Measurements from ENCODE around the gene SLC15A2.

SLC15A2 gene

GRCh38 chr3:121870717-121871116 lies 23.5 kb upstream of the SLC15A2 start:
- TF ChIP-seq CTCF (IDR thresholded peaks at IDR 0.05; ENCODE audit: extremely low read depth, missing control alignments) = no peak
- no peak for DNase-seq (ENCODE audit: low spot score)

- DNase-seq (ENCODE audit: low spot score) = no peak
- TF ChIP-seq CTCF (IDR thresholded peaks at IDR 0.05; ENCODE audit: extremely low read depth, missing control alignments) = no peak
Observed at GRCh38 chr3:121871430-121871829, 22.8 kb upstream of the SLC15A2 start.

- TF ChIP-seq CTCF (IDR thresholded peaks at IDR 0.05; ENCODE audit: extremely low read depth, missing control alignments) = no peak
- no peak for DNase-seq (ENCODE audit: low spot score)
Observed at GRCh38 chr3:121878411-121878810, 15.8 kb upstream of the SLC15A2 start.

GRCh38 chr3:121883507-121883906 lies 10.7 kb upstream of the SLC15A2 start:
- DNase-seq (ENCODE audit: low spot score) = peak; percentile 5
- no peak for TF ChIP-seq CTCF (IDR thresholded peaks at IDR 0.05; ENCODE audit: extremely low read depth, missing control alignments)

- no peak for TF ChIP-seq CTCF (IDR thresholded peaks at IDR 0.05; ENCODE audit: extremely low read depth, missing control alignments)
- no peak for DNase-seq (ENCODE audit: low spot score)
Observed at GRCh38 chr3:121885386-121885785, 8.8 kb upstream of the SLC15A2 start.

- DNase-seq (ENCODE audit: low spot score) = no peak
- TF ChIP-seq CTCF (IDR thresholded peaks at IDR 0.05; ENCODE audit: extremely low read depth, missing control alignments) = no peak
Observed at GRCh38 chr3:121895121-121895520, 920 bp downstream of the SLC15A2 start.

- TF ChIP-seq CTCF (IDR thresholded peaks at IDR 0.05; ENCODE audit: extremely low read depth, missing control alignments) = no peak
- no peak for DNase-seq (ENCODE audit: low spot score)
Observed at GRCh38 chr3:121895736-121896135, 1.5 kb downstream of the SLC15A2 start.
